Non-pigmented ciliary epithelial cell (primary cell): Measurements from ENCODE around the gene MMP24.
"Not testable (repeated sequence)": the region's sequence is repeated elsewhere in the genome, so short reads cannot be mapped to it uniquely, and the experiment has no call there.

Experiments used
- DNase-seq: peaks from one replicate; pipeline ENCODE4 v3.0.0-alpha.2; 2010; ENCODE audit warnings: low read depth

MMP24 gene

GRCh38 chr20:35260426-35260825, 33.9 kb downstream of the MMP24 start:
- no peak for DNase-seq

GRCh38 chr20:35262321-35262720, 35.8 kb downstream of the MMP24 start:
- DNase-seq = not testable (repeated sequence)

GRCh38 chr20:35262731-35263531, 36.4 kb downstream of the MMP24 start:
- not testable (repeated sequence) for DNase-seq

GRCh38 chr20:35263532-35264341, 37.2 kb downstream of the MMP24 start:
- DNase-seq = no peak

GRCh38 chr20:35264755-35265154, 38.3 kb downstream of the MMP24 start:
- no peak for DNase-seq

- DNase-seq = no peak
Observed at GRCh38 chr20:35267092-35267491, 40.6 kb downstream of the MMP24 start.

GRCh38 chr20:35269055-35269781, 42.7 kb downstream of the MMP24 start:
- DNase-seq = no peak

- DNase-seq = no peak
Observed at GRCh38 chr20:35270021-35270902, 43.8 kb downstream of the MMP24 start.

GRCh38 chr20:35271073-35271882, 44.8 kb downstream of the MMP24 start:
- DNase-seq = no peak

- no peak for DNase-seq
Observed at GRCh38 chr20:35271904-35272303, 45.4 kb downstream of the MMP24 start.

GRCh38 chr20:35273449-35274171, 47.1 kb downstream of the MMP24 start:
- DNase-seq = no peak

- no peak for DNase-seq
Observed at GRCh38 chr20:35274172-35275092, 47.9 kb downstream of the MMP24 start.

GRCh38 chr20:35275741-35276251, 49.3 kb downstream of the MMP24 start:
- no peak for DNase-seq

GRCh38 chr20:35276408-35276807, 49.9 kb downstream of the MMP24 start:
- no peak for DNase-seq

GRCh38 chr20:35277127-35277526, 50.6 kb downstream of the MMP24 start:
- DNase-seq = no peak

GRCh38 chr20:35277531-35278395, 51.3 kb downstream of the MMP24 start, which contains the start of gene MMP24OS:
MMP24OS (minus strand) TSS chr20:35278122; CDS start chr20:35277929, 193 bp downstream.
- peak; percentile 49 for DNase-seq

GRCh38 chr20:35279040-35279439, 52.5 kb downstream of the MMP24 start:
- DNase-seq = no peak
